ENCODE measurements around the gene FCRLB.
"Not testable (repeated sequence)": the region's sequence is repeated elsewhere in the genome, so short reads cannot be mapped to it uniquely, and the experiment has no call there.

FCRLB gene

GRCh38 chr1:161739865-161740566 is 18.7 kb downstream of the FCRLB start:
- DNase-seq (ENCODE audit: low read depth, low spot score), result no peak

DNA sequence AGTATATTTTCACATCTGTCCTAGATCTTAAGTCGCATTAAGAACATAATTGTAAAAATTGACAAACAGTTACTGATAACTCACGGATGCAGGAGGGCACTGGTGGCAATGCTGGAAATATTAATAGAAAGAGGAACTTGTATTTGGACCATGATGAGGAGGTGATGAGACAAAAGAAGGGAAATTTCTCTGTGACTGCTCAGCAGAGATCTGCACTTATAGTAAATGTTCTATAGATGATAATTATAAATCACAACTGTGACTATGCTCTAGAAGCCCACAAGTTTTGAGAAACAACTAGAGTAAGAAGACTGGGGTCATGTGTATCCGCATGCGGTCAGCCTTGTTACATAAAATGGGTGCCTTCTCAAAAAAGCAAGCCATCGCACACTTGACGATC is 19.6 kb downstream of the FCRLB start:
- DNase-seq (ENCODE audit: low read depth, low spot score), result no peak

DNA sequence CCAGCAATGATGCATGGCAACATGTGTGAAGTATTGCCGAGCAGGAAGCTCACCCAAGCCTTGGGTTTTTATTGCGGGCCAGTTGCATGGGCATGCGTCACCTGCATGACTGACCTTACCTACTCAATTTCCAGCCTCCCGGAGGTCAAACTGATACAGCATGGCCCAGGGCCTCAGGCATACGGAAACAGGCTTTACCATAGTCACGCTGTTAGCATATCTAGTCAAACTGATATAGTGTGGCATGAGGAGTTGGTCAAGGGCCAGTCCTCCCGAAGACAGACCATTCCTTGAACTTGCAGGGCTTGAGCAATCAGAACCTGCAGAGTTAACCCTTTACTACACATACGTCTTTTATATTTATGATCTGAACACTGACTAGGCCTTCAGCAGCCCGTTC is 21.9 kb downstream of the FCRLB start:
- no peak for DNase-seq (ENCODE audit: low read depth, low spot score)

DNA sequence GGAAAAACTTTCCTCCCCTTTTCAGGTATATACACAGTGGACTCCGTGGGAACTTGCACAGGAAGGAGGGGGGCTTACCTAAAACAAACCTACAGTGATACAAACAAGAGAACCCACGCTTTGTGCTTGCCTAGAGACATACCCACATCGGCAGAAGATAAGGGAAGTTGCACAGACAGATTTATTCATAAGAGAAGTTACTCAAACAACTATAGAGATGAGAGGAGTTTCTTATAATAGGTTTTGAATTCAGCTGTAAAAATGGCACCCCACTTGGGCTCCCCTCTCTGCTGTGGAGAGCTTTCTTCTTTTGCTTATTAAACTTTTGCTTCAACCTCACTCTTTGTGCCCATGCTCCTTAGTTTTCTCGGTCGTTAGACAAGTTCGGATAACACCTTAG is 26.5 kb downstream of the FCRLB start:
- DNase-seq (ENCODE audit: low read depth, low spot score), result no peak

DNA sequence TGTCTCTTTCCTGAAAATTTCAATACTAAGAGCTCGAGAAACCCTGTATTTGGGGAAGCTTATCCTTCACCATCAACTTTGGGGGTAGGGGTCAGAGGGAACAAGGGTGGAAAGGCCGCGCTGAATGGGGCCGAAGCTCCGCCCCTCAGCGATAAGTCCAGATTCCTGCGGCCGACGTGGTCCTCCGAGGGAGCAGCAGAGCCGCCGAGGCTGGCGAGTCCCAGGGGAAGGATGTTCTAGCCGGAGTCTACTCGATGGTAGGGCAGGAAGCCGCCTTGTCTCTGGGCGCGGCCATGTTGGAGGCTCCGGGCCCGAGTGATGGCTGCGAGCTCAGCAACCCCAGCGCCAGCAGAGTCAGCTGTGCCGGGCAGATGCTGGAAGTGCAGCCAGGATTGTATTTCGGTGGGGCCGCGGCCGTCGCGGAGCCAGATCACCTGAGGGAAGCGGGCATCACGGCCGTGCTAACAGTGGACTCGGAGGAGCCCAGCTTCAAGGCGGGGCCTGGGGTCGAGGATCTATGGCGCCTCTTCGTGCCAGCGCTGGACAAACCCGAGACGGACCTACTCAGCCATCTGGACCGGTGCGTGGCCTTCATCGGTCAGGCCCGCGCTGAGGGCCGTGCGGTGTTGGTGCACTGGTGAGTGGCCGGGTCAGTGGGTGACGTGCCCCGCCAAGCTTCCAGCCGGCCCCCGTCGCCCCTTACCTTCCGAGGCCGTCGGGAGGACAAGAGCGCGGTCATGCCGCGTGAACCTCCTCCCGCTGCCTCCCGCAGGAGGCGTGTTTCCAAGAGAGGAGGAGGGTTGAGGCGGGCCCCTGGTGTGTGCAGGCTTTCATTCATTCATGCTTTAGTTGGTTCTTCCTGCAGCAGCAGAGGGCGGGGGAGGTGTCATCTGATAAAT is 28.4 kb downstream of the FCRLB start, which contains the start of gene DUSP12:
Gene DUSP12, plus strand, starts transcription at position 278 of the 899 bp plus-strand sequence. Its CDS starts 16 bp downstream, at position 294.
- peak; percentile 91 for DNase-seq (ENCODE audit: low read depth, low spot score)

DNA sequence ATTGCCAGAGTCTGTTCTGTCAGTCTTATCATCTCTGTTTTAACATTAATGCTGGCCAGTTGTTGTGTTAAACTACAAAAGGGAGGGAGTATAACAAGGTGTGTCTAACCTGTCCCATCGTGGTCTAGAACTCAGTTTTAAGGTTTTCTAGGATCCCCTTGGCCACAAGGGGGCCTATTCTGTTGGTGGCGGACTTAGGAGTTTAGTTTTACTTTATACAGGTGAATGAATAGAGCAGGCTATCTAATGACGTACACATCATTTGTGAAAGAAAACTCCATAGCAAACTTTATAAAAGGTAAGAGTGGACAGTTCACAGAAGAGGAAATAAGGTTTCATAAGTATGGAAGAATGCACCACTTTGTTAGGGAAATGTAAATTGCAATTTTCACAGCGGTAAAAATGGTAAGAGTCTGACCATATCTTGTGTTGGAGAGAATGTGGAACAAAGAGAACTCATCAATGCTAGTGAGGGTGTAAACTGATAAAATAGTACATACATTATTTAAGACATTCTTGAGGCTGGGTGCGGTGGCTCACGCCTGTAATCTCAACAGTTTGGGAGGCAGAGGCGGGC is 42.3 kb downstream of the FCRLB start:
- no peak for DNase-seq (ENCODE audit: low read depth, low spot score)

DNA sequence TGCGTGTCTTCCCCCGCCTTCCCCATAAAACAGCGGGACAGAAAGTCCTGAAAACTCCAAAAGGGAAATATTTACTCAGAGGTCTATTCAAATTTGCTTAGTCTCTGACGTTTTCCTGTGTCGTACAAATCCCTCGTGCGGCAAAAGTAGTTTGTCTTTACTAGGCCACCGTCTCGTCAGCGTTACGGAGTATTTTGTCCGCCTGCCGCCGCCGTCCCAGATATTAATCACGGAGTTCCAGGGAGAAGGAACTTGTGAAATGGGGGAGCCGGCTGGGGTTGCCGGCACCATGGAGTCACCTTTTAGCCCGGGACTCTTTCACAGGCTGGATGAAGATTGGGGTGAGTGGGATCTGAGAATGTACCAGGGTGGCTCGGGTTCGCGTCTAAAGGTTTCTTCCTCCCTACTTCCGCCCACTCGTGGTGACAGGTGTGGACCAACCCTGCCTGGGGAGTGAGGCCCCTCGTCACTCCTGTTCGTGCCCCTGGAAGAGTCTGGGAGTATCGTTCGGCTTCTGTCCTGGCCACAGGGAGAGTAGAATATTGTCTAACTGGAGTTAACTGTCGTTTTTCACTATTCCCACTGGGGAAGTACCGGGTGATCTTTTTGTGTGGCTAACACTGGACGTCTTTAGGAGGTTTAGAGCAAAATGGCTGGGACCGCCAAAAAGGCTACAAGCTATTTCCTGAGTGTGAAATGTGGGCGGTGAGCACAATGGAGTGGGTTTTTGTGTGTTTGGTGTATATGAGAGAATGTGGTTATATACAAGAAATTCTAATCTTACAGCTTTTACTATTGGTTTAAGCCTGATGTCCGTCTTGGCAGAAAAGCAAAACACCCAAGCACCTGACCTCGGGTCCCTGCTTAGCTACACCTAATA is 45.0 kb downstream of the FCRLB start, which contains the start of gene ATF6:
Gene ATF6, plus strand, starts transcription at position 219 of the 880 bp plus-strand sequence. Its CDS starts 41 bp downstream, at position 260.
- DNase-seq (ENCODE audit: low read depth, low spot score), result no peak

DNA sequence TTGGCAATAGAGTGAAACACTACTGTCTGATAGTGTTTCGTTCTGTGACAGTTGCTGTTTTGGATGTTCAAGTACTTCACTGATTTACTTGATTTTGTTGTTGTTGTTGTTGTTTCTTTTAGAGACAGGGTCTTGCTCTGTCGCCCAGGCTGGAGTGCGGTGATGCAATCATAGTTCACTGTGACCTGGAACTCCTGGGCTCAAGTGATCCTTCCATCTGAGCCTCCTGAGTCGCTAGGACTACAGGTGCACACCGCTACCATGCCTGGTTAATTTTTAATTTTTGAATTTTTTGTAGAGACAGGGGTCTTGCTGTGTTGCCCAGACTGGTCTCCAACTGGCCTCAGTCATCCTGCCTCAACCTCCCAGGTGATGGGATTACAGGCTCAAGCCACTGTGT is 47.1 kb downstream of the FCRLB start:
- no peak for DNase-seq (ENCODE audit: low read depth, low spot score)

DNA sequence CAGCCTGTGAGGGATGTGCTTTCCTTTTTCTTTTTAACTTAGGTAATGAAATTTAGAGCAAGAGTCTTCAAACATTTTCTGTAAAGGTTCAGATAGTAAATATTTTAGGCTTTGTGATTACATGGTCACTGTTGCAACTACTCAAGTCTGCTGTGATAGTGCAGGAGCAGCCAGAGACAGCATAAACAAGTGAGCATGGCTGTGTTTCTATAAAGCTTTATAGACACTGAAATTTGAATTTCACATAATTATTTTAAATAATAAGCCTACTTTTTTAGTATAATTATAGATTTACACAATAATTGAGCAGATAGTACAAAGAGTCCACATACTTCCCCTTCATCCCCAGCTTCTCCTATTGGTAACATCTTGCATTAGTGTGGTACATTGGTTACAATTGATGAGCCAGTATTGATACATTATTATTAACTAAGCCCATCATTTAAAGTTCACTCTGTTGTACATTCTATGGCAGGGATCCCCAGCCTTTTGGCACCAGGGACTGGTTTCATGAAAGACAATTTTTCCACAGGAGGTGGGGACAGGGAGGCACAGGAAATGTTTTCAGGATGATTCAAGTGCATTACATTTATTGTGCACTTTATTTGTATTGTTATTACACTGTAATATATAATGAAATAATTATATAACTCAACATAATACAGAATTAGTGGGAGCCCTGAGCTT is 47.8 kb downstream of the FCRLB start:
- DNase-seq (ENCODE audit: low read depth, low spot score), result no peak

- DNase-seq (ENCODE audit: low read depth, low spot score), result not testable (repeated sequence)
Observed at GRCh38 chr1:161769673-161770045, 48.3 kb downstream of the FCRLB start.

DNA sequence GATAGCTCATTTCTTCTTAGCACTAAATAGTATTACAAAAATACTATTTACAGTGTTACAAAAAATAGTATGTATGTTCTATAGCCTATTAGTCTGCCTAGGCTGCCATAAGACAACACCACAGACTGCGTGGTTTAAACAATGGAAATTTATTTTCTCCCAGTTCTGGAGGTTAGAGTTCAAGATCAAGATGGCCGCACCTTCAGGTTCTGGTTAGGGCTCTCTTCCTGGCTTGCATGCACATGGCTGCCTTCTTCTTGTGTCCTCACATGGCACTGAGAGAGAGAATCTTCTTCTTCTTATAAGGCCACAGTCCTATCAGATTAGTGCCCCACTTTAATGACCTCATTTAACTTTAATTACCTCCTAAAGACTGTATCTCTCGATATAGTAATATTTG is 48.9 kb downstream of the FCRLB start:
- no peak for DNase-seq (ENCODE audit: low read depth, low spot score)

GRCh38 chr1:161771161-161771560 is 49.8 kb downstream of the FCRLB start:
- no peak for DNase-seq (ENCODE audit: low read depth, low spot score)

DNA sequence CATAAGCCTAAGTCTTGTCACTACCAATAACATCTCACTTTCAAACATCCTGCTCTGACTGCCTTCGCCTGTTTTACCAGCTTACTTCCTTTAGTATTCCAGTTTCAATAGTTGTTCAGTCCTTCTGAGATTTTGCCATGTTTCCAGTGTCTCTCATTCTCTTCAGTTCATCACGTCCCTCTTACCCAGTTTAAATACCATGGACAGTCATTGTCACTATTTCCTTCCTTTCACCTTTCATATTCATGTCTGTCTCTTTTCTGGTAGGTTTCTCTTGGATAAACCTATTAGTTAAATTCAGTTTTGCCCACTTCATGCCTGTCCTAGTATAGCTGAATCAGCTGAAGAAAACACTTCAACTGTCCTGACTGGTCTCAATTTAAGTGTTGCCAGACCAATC is 50.6 kb downstream of the FCRLB start:
- no peak for DNase-seq (ENCODE audit: low read depth, low spot score)

DNA sequence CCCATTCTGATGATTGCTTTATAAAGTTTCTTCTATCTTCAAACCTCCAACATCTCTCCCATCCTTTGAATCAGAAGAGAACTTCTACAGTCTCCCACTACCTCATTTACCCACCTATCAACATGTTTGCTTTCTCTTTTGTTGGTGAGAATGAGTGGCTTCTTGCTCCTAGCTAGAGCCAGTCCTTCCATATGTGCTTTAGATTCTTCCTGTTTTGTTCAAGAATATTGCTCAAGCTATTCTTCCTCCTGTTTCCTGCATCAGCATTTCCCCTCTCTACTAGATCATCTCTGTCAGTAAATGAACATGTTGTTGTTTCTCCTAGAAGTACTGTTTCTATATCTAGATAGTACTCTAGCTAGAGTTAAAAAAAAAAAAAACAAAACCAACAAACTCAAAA is 51.1 kb downstream of the FCRLB start:
- DNase-seq (ENCODE audit: low read depth, low spot score), result no peak

- DNase-seq (ENCODE audit: low read depth, low spot score), result no peak
Observed at GRCh38 chr1:161773791-161774190, 52.4 kb downstream of the FCRLB start.

GRCh38 chr1:161777261-161777660 is 55.9 kb downstream of the FCRLB start:
- no peak for DNase-seq (ENCODE audit: low read depth, low spot score)

Measured in iPS DF 19.7 (cell line).